NT2/D1 (cell line): ENCODE measurements around the gene VSTM2A.

Experiments used
- DNase-seq: peaks from one replicate; pipeline ENCODE4 v3.0.0-alpha.2; 2011; ENCODE audit warnings: low read depth, low spot score
- H3K27me3 ChIP-seq: 2 replicates; pipeline ENCODE4 v1.6.0; 2011; ENCODE audit warnings: mild to moderate bottlenecking; ENCODE audit not compliant: insufficient read length, insufficient read depth
- H3K36me3 ChIP-seq: 2 replicates; pipeline ENCODE4 v1.6.1; 2011; ENCODE audit warnings: mild to moderate bottlenecking, low read length, mixed read lengths; ENCODE audit not compliant: insufficient read depth, insufficient read length
- H3K4me1 ChIP-seq: 2 replicates; pipeline ENCODE4 v1.5.1; 2011; ENCODE audit not compliant: insufficient read depth, insufficient read length
- H3K4me3 ChIP-seq: 2 replicates; pipeline ENCODE4 v1.5.1; 2011; ENCODE audit warnings: low read depth; ENCODE audit not compliant: insufficient read length
- H3K9ac ChIP-seq: 2 replicates; pipeline ENCODE4 v1.6.0; 2011; ENCODE audit warnings: low read depth; ENCODE audit not compliant: insufficient read length
- H3K9me3 ChIP-seq: 2 replicates; pipeline ENCODE4 v1.5.1; 2011; ENCODE audit warnings: mild to moderate bottlenecking, low read length; ENCODE audit not compliant: insufficient read depth
- SUZ12 ChIP-seq: IDR thresholded peaks from 2 replicates; pipeline ENCODE4 v1.6.1; 2011; ENCODE audit not compliant: insufficient read length, insufficient read depth; ENCODE audit errors: extremely low read depth
- YY1 ChIP-seq: IDR thresholded peaks from 2 replicates; pipeline ENCODE4 v1.6.1; 2011; ENCODE audit not compliant: insufficient read length, insufficient read depth
- ZNF274 ChIP-seq: IDR thresholded peaks from 2 replicates; pipeline ENCODE4 v1.6.1; 2011; ENCODE audit warnings: mild to moderate bottlenecking, low read depth, low read length

VSTM2A gene

DNA sequence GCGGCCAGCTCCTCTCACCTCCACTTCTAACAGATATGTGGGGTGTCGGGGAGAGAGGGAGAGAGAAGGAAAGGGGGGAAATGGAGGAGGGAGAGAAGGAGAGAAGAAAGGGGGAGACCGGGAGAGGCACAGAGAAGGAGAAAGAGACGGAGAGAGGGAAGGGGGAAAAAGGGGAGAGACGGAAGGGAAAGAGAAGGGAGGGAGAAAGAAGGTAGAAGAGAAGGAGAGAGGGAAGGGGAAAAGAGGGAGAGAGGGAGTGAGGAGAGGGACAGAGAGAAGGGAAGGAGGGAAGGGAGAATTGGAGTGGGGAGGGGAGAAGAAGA lies 3.0 kb downstream of the VSTM2A start:
- no peaks in the 10 kb centered on the region for H3K9me3 ChIP-seq
- H3K4me3 ChIP-seq, result peak overlapping the region; percentile 47
- no peak overlapping the region for H3K9ac ChIP-seq
- TF ChIP-seq YY1, result no peak
- TF ChIP-seq SUZ12, result no peak
- no peak for TF ChIP-seq ZNF274
- H3K36me3 ChIP-seq, result no peaks in the 10 kb centered on the region
- peaks cover 71% of the 10 kb centered on the region for H3K27me3 ChIP-seq
- no peak for DNase-seq
- peaks cover 3% of the 10 kb centered on the region for H3K4me1 ChIP-seq

DNA sequence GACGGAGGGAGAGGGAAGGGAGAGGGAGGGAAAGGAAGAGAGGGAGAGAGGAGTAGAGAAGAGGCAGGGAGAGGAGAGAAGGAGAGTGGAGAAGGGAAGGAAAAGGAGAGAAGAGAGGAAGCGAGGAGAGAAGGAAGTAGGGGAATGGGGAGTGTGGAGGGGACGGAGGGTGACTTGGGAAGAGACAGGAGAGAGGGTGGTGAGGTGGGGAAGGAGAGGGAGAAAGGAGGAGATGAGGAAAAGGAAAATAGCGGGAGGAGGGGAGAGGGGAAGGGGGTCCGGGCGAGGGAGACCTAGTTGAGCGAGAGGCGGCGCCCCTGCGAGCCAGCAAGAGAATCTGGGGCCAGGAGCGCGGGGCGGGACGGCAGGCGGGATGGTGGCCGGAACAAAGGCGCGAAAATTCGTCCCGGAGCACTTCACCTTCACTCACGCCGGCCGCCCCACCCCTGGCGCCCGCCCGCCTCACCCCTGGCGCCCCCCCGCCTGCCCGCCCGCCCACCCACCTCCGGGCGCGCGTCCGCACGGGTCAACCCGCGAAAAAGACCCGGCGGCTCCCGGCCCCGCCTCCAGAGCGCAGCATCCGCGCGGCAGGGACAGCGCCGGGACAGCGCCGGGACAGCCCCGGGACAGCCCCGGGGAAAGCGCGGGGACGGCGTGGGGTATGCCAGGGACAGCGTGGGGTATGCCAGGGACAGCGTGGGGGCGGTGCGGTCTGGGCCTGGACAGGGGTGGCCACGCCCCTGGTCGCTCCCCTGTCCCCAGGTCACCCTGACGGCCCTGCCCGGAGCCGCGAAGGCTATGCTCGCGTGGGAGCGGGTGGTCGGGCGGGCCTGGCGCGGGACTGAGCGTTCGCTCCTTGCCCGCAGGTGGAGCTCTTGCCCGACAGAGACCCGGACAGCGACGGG lies 4.2 kb downstream of the VSTM2A start:
- Histone ChIP-seq H3K9ac (peak overlapping the region; percentile 86), H3K4me3 (peak overlapping the region; percentile 73), H3K27me3 (peaks cover 62% of the 10 kb centered on the region), H3K4me1 (peaks cover 3% of the 10 kb centered on the region), H3K9me3 (no peaks in the 10 kb centered on the region), H3K36me3 (no peaks in the 10 kb centered on the region)
- TF ChIP-seq YY1, result no peak
- no peak for TF ChIP-seq ZNF274
- TF ChIP-seq SUZ12, result no peak
- DNase-seq, result no peak

DNA sequence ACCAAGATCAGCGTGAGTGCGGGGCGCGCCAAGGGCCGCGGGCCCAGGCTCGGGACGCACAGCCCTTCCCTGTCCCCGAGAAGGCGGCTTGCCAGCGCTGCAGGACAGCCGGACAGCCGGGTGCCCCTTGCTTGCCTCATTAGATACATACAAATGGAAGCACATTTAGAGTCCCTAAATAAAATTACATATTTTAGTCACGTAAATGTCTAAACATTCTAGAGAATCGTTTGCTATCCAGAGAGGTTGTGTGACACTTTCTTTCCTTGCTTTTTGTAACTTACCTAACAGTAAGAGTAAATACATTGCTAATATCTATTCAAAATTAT lies 4.8 kb downstream of the VSTM2A start:
- peak overlapping the region; percentile 73 for H3K4me3 ChIP-seq
- TF ChIP-seq SUZ12 (no peak), ZNF274 (no peak), YY1 (no peak)
- H3K9ac ChIP-seq, result peak overlapping the region; percentile 86
- peaks cover 55% of the 10 kb centered on the region for H3K27me3 ChIP-seq
- no peaks in the 10 kb centered on the region for H3K36me3 ChIP-seq
- H3K4me1 ChIP-seq, result peaks cover 3% of the 10 kb centered on the region
- H3K9me3 ChIP-seq, result no peaks in the 10 kb centered on the region
- no peak for DNase-seq

DNA sequence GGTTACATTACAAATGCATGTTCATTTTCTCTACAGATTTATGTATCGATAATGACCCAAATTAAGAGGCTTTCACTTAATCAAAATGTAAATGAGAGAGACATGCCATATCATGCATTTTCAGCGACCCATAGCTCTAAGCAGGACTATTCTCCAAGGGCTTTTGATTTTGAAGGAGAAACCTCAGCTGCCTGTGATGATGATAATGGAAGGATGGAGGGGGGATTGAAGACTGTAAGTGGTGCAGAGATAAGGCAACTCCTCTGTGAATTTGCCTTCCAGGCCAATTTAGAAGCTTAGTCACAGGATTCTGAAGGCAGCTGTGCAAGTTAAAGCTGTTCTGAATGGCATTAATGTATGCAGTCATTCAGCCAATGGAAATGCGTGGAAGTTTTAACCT lies 8.3 kb downstream of the VSTM2A start:
- H3K4me1 ChIP-seq, result peaks cover 3% of the 10 kb centered on the region
- no peak overlapping the region for H3K4me3 ChIP-seq
- H3K36me3 ChIP-seq, result no peaks in the 10 kb centered on the region
- DNase-seq, result no peak
- no peak overlapping the region for H3K9ac ChIP-seq
- no peaks in the 10 kb centered on the region for H3K9me3 ChIP-seq
- H3K27me3 ChIP-seq, result peaks cover 23% of the 10 kb centered on the region
- TF ChIP-seq YY1, result no peak
- TF ChIP-seq ZNF274, result no peak
- TF ChIP-seq SUZ12, result no peak

DNA sequence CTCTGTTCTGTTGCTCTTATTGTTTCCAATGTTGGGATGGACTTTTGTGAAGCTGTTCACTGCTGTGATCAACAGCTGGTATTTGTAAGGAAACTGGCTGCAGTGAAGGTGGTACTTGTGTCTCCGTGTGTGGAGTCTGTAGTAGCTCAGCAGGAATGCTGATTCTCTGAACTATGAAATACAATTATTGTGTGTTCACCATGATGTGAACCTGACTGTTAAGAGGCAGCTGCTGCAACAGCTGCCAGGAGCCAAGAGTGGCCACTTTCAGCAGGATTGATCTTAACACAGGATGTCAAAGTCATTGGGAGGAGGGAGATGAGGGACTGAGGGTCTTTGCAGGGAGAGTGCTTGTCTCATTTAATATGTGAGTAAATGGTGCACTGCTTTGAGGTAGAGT lies 13.9 kb downstream of the VSTM2A start:
- H3K27me3 ChIP-seq, result no peaks in the 10 kb centered on the region
- no peak for TF ChIP-seq YY1
- no peak for TF ChIP-seq ZNF274
- TF ChIP-seq SUZ12, result no peak
- H3K36me3 ChIP-seq, result no peaks in the 10 kb centered on the region
- peaks cover 3% of the 10 kb centered on the region for H3K4me1 ChIP-seq
- H3K4me3 ChIP-seq, result no peak overlapping the region
- H3K9ac ChIP-seq, result no peak overlapping the region
- no peak for DNase-seq
- H3K9me3 ChIP-seq, result no peaks in the 10 kb centered on the region

DNA sequence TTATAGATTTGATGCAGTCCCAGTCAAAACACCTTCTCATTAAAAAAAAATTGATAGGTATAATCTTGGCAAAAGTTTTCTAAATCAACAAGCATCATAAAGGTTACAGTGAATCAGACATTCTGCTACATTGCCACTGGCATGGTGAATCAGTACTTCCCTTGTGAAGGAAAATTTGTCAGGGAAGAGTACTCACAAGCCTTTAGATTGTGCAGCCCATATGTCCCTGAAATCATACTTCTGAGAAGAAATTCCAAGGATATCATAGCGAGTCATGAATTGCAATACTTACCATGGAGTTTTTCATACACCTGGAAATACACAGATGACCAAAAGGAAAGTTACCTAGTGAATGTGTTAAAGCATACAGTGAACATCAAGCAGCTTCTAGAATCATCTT lies 17.2 kb downstream of the VSTM2A start:
- no peaks in the 10 kb centered on the region for H3K36me3 ChIP-seq
- H3K9me3 ChIP-seq, result no peaks in the 10 kb centered on the region
- peaks cover 6% of the 10 kb centered on the region for H3K4me1 ChIP-seq
- H3K27me3 ChIP-seq, result no peaks in the 10 kb centered on the region
- DNase-seq, result no peak
- TF ChIP-seq YY1 (no peak), SUZ12 (no peak), ZNF274 (no peak)
- no peak overlapping the region for H3K9ac ChIP-seq
- H3K4me3 ChIP-seq, result no peak overlapping the region

DNA sequence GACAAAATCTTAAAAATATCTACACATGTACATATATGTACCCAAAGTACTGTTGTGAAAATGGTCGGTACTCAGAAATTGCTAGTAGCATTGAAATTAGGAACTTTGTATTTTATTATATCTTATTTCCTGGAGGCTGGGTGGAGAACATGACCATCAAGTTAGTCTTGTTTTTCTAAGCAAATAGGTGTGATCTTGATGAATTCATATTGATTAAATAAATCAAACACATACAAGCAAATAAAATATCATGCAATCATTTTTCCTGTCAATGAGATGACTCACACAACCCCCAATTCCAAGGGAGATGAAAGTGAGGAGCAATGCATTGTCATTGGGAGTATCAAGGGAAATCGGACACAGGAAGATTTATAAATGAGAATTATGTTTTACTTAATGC lies 18.0 kb downstream of the VSTM2A start:
- peaks cover 3% of the 10 kb centered on the region for H3K4me1 ChIP-seq
- H3K27me3 ChIP-seq, result no peaks in the 10 kb centered on the region
- DNase-seq, result no peak
- H3K36me3 ChIP-seq, result no peaks in the 10 kb centered on the region
- TF ChIP-seq ZNF274 (no peak), SUZ12 (no peak), YY1 (no peak)
- no peak overlapping the region for H3K4me3 ChIP-seq
- H3K9ac ChIP-seq, result no peak overlapping the region
- H3K9me3 ChIP-seq, result no peaks in the 10 kb centered on the region
